H1 (cell line): ENCODE data around the gene UBE4A. TPM values are rescaled to one million over a fixed set of nuclear protein-coding genes. Genes with fewer than 3 reads are reported as not detected.

ENCODE experiments used
- CTCF ChIA-PET: fragments of 300-600 bp; sonication (Branson Sonifier 250); formaldehyde crosslinking; loops from one replicate; lab custom pipeline; 2021; ENCODE audit not compliant: partially characterized antibody; lab: Charles Lee
- POLR2A ChIA-PET: fragments of 300-600 bp; sonication (Branson Sonifier 250); formaldehyde crosslinking; loops from one replicate; lab custom pipeline; 2021; ENCODE audit warnings: inconsistent platforms; ENCODE audit not compliant: partially characterized antibody; lab: Charles Lee
- DNase-seq, 2 experiments: peaks; one replicate each; pipeline versions ENCODE4 v3.0.0 to v3.0.0-alpha.2; 2010 to 2022; ENCODE audit warnings: low spot score in 2 of 2, low read depth in 1 of 2, mixed read lengths in 1 of 2
- FAIRE-seq: peaks from 2 replicates; lab custom pipeline; 2011; peaks lifted over from hg19 to GRCh38; lab: Jason Lieb, UNC
- H2AFZ ChIP-seq: 2 replicates; pipeline ENCODE4 v1.8.1; 2012; ENCODE audit warnings: low read length, inconsistent platforms
- H2AK5ac ChIP-seq: 2 replicates; pipeline ENCODE4 v1.6.1; 2013; ENCODE audit warnings: low read depth, low read length
- H2BK120ac ChIP-seq: replicated peaks from 2 replicates; pipeline ENCODE3; 2013; ENCODE audit warnings: low read depth, low read length, inconsistent platforms
- H2BK12ac ChIP-seq: 2 replicates; pipeline ENCODE4 v1.6.1; 2013; ENCODE audit warnings: low read depth, low read length
- H2BK15ac ChIP-seq: 2 replicates; pipeline ENCODE4 v1.6.1; 2013; ENCODE audit warnings: low read length
- H2BK20ac ChIP-seq: 2 replicates; pipeline ENCODE4 v1.6.1; 2013; ENCODE audit warnings: low read length
- H2BK5ac ChIP-seq: 2 replicates; pipeline ENCODE4 v1.6.1; 2013; ENCODE audit warnings: low read depth, low read length
- H3K14ac ChIP-seq: 2 replicates; pipeline ENCODE4 v1.6.1; 2013; ENCODE audit warnings: inconsistent platforms; ENCODE audit not compliant: insufficient read length
- H3K18ac ChIP-seq: 2 replicates; pipeline ENCODE4 v1.6.1; 2013; ENCODE audit warnings: low read length; ENCODE audit errors: extremely low read depth
- H3K23ac ChIP-seq: 2 replicates; pipeline ENCODE4 v1.6.1; 2013; ENCODE audit warnings: inconsistent platforms; ENCODE audit not compliant: insufficient read length
- H3K23me2 ChIP-seq: 2 replicates; pipeline ENCODE4 v1.6.1; 2013; ENCODE audit warnings: low read depth, low read length
- H3K27ac ChIP-seq: 2 replicates; pipeline ENCODE4 v1.6.1; 2011; ENCODE audit warnings: low read depth, low read length, inconsistent platforms
- H3K27me3 ChIP-seq, 4 experiments: replicated peaks in 1 of 4; 1 replicate in 1 of 4; 2 replicates in 3 of 4; pipeline versions ENCODE4 v1.6.1 to v1.8.1; 2011 to 2013; ENCODE audit warnings: low read length in 3 of 4, mild to moderate bottlenecking in 3 of 4, inconsistent platforms in 2 of 4, mixed read lengths in 2 of 4, moderate library complexity in 1 of 4; ENCODE audit not compliant: control insufficient read depth in 3 of 4, insufficient read depth in 3 of 4; ENCODE audit errors: extremely low read depth in 1 of 4
- H3K36me3 ChIP-seq, 4 experiments: 2 replicates each; pipeline versions ENCODE4 v1.6.1 to v1.8.1; 2011 to 2013; ENCODE audit warnings: mild to moderate bottlenecking in 4 of 4, low read length in 3 of 4, moderate library complexity in 2 of 4, control low read depth in 1 of 4, inconsistent platforms in 1 of 4; ENCODE audit not compliant: insufficient read depth in 4 of 4, control insufficient read depth in 2 of 4
- H3K4ac ChIP-seq: replicated peaks from 2 replicates; pipeline ENCODE3; 2013; ENCODE audit warnings: low read length, low read depth, mixed read lengths, inconsistent platforms; ENCODE audit not compliant: insufficient read length
- H3K4me1 ChIP-seq, 4 experiments: replicated peaks in 1 of 4; 1 replicate in 1 of 4; 2 replicates in 3 of 4; pipeline versions ENCODE4 v1.6.1 to v1.8.1; 2011 to 2013; ENCODE audit warnings: low read length in 3 of 4, inconsistent platforms in 2 of 4, mixed read lengths in 1 of 4; ENCODE audit not compliant: insufficient read depth in 4 of 4, control insufficient read depth in 3 of 4
- H3K4me2 ChIP-seq, 2 experiments: 2 replicates each; pipeline versions ENCODE4 v1.6.1 to v1.8.1; 2011 to 2013; ENCODE audit warnings: low read depth in 2 of 2, low read length in 2 of 2, control low read depth in 1 of 2, inconsistent platforms in 1 of 2, mild to moderate bottlenecking in 1 of 2; ENCODE audit not compliant: insufficient read depth in 1 of 2
- H3K4me3 ChIP-seq, 4 experiments: fragments of 200-600, 300-600 bp in 1 of 4; sonication (generic), shearing (Covaris generic), sonication (Bioruptor Twin) in 1 of 4; 2 replicates each; pipeline versions ENCODE4 v1.5.1 to v1.8.1; 2011 to 2016; ENCODE audit warnings: low read length in 4 of 4, low read depth in 3 of 4, control low read depth in 2 of 4, inconsistent platforms in 2 of 4, mild to moderate bottlenecking in 2 of 4, mixed read lengths in 1 of 4, moderate library complexity in 1 of 4; ENCODE audit not compliant: insufficient read depth in 2 of 4; ENCODE audit errors: extremely low read depth in 1 of 4
- H3K56ac ChIP-seq: replicated peaks from 2 replicates; pipeline ENCODE3; 2013; ENCODE audit warnings: low read depth, mild to moderate bottlenecking, mixed read lengths, low read length, inconsistent platforms; ENCODE audit not compliant: insufficient read length
- H3K79me1 ChIP-seq: 2 replicates; pipeline ENCODE4 v1.6.1; 2013; ENCODE audit warnings: low read depth, low read length, control low read depth
- H3K79me2 ChIP-seq, 2 experiments: 2 replicates each; pipeline versions ENCODE4 v1.6.1 to v1.8.1; 2012 to 2013; ENCODE audit warnings: low read length in 2 of 2, mild to moderate bottlenecking in 2 of 2, inconsistent platforms in 1 of 2; ENCODE audit not compliant: insufficient read depth in 2 of 2, control insufficient read depth in 1 of 2
- H3K9ac ChIP-seq, 4 experiments: replicated peaks in 1 of 4; 1 replicate in 1 of 4; 2 replicates in 3 of 4; pipeline versions ENCODE4 v1.6.1 to v1.8.1; 2011 to 2013; ENCODE audit warnings: low read depth in 3 of 4, low read length in 3 of 4, control low read depth in 2 of 4, mild to moderate bottlenecking in 2 of 4, moderate library complexity in 2 of 4, inconsistent platforms in 1 of 4; ENCODE audit errors: extremely low read depth in 1 of 4
- H3K9me3 ChIP-seq, 2 experiments: 2 replicates each; pipeline versions ENCODE4 v1.6.1 to v1.8.1; 2012 to 2013; ENCODE audit warnings: mild to moderate bottlenecking in 2 of 2, moderate library complexity in 2 of 2, control low read depth in 1 of 2, inconsistent platforms in 1 of 2, low read depth in 1 of 2, low read length in 1 of 2, mixed read lengths in 1 of 2; ENCODE audit not compliant: insufficient read depth in 2 of 2
- H4K20me1 ChIP-seq, 2 experiments: replicated peaks in 1 of 2; 2 replicates each; pipeline versions ENCODE3 to v1.8.1; 2011 to 2013; ENCODE audit warnings: inconsistent platforms in 2 of 2, low read length in 2 of 2, mild to moderate bottlenecking in 1 of 2; ENCODE audit not compliant: insufficient read depth in 2 of 2, control insufficient read depth in 1 of 2
- H4K5ac ChIP-seq: 2 replicates; pipeline ENCODE4 v1.6.1; 2013; ENCODE audit warnings: low read length, low read depth, mixed read lengths, inconsistent platforms; ENCODE audit not compliant: insufficient read length
- H4K8ac ChIP-seq: 2 replicates; pipeline ENCODE4 v1.8.0; 2013; ENCODE audit warnings: mild to moderate bottlenecking, moderate library complexity, low read length, inconsistent platforms; ENCODE audit not compliant: insufficient read depth; ENCODE audit errors: extremely low read depth
- H4K91ac ChIP-seq: replicated peaks from 2 replicates; pipeline ENCODE3; 2013; ENCODE audit warnings: low read length, mixed read lengths, inconsistent platforms; ENCODE audit not compliant: insufficient read length
- BRCA1 ChIP-seq: IDR thresholded peaks from 2 replicates; pipeline ENCODE4 v1.6.1; 2012; ENCODE audit warnings: low read depth, low read length, improper control_type of control experiment
- CEBPB ChIP-seq: IDR thresholded peaks from 2 replicates; pipeline ENCODE4 v1.6.1; 2012; ENCODE audit warnings: low read depth, low read length
- CHD1 ChIP-seq: IDR thresholded peaks from 2 replicates; pipeline ENCODE4 v1.6.1; 2012; ENCODE audit warnings: low read depth, low read length, improper control_type of control experiment
- CHD2 ChIP-seq: IDR thresholded peaks from 2 replicates; pipeline ENCODE4 v1.6.1; 2012; ENCODE audit warnings: low read length, improper control_type of control experiment
- GABPA ChIP-seq: IDR thresholded peaks from 2 replicates; pipeline ENCODE4 v1.6.1; 2011; ENCODE audit warnings: mild to moderate bottlenecking, low read length, moderate library complexity, borderline replicate concordance; ENCODE audit not compliant: insufficient read depth
- HDAC2 ChIP-seq, 2 experiments: fragments of 300-600 bp in 1 of 2; sonication (generic) in 1 of 2; IDR thresholded peaks; 2 replicates each; pipeline ENCODE4 v1.6.1; 2011 to 2012; ENCODE audit warnings: low read depth in 2 of 2, low read length in 2 of 2, mild to moderate bottlenecking in 2 of 2, moderate library complexity in 2 of 2, borderline replicate concordance in 1 of 2, inconsistent platforms in 1 of 2
- HDAC6 ChIP-seq: IDR thresholded peaks from one replicate; pipeline ENCODE4 v1.7.1; 2012; ENCODE audit warnings: low read depth, mild to moderate bottlenecking, inconsistent platforms, low read length, moderate library complexity
- KDM5A ChIP-seq: fragments of 200-600 bp; IDR thresholded peaks from 2 replicates; pipeline ENCODE4 v1.7.1; 2012; ENCODE audit warnings: mild to moderate bottlenecking, low read length, inconsistent platforms, mixed read lengths
- RBBP5 ChIP-seq: IDR thresholded peaks from 2 replicates; pipeline ENCODE4 v1.7.1; 2012; ENCODE audit warnings: low read depth, mild to moderate bottlenecking, inconsistent platforms, low read length, moderate library complexity, borderline replicate concordance
- RFX5 ChIP-seq: IDR thresholded peaks from 2 replicates; pipeline ENCODE4 v1.6.1; 2011; ENCODE audit warnings: low read depth, low read length, improper control_type of control experiment, borderline replicate concordance
- RNF2 ChIP-seq: fragments of 200-900, 300-1000 bp; sonication (generic); IDR thresholded peaks from 2 replicates; pipeline ENCODE4 v1.7.1; 2016; ENCODE audit warnings: borderline replicate concordance, low read depth, mild to moderate bottlenecking, antibody characterized with exemption, low read length; ENCODE audit not compliant: poor library complexity, severe bottlenecking; ENCODE audit errors: missing control alignments
- RXRA ChIP-seq: IDR thresholded peaks from 2 replicates; pipeline ENCODE4 v1.6.1; 2011; ENCODE audit warnings: low read depth, mild to moderate bottlenecking, low read length, moderate library complexity; ENCODE audit not compliant: insufficient read depth
- TAF1 ChIP-seq: IDR thresholded peaks from 2 replicates; pipeline ENCODE4 v1.6.1; 2011; ENCODE audit warnings: mild to moderate bottlenecking, low read depth, low read length
- YY1 ChIP-seq: IDR thresholded peaks from 2 replicates; pipeline ENCODE4 v1.6.1; 2011; ENCODE audit warnings: low read depth, mild to moderate bottlenecking, low read length
- WGBS, 2 experiments: shearing (Covaris generic) in 1 of 2; methylation state at CpG; one replicate each; pipeline versions ENCODE4 v1.1.6 to v1.1.7; 2013 to 2015; ENCODE audit warnings: low lambda C conversion rate in 2 of 2, mixed read lengths in 2 of 2, inconsistent platforms in 1 of 2, low coverage in 1 of 2, missing lambda C conversion rate in 1 of 2; ENCODE audit not compliant: insufficient replicate concordance in 2 of 2, insufficient coverage in 1 of 2, insufficient read length in 1 of 2; ENCODE audit errors: extremely low coverage in 1 of 2, missing lambda C conversion rate in 1 of 2; 5-methylcytosine and 5-hydroxymethylcytosine counted together
- polyA plus RNA-seq, 7 experiments: library from polyadenylated mRNA; depleted of rRNA in 3 of 7; stranded (reverse) in 5 of 7; unstranded in 2 of 7; fragments of >200 nt in 5 of 7; fragments of 200-250 nt in 2 of 7; gene quantifications; 1 replicate in 5 of 7; 2 replicates in 1 of 7; 4 replicates in 1 of 7; pipeline versions ENCODE4 v1.2.1 to v1.2.3, GENCODE V29; 2011 to 2013; ENCODE audit warnings: missing spikeins in 2 of 7, mixed read lengths in 2 of 7
- total RNA-seq: library from RNA; stranded (reverse); fragmentation: NEBNext Ultra II Directional; extraction: Animal tissue kit (Norgen Biotek cat#: 25700); gene quantifications from 2 replicates; pipeline ENCODE4 v1.2.1, GENCODE V29; 2021

Gene UBE4A
- total and polyA plus RNA-seq, 2 of the 8 experiments (the other 6 are each of a cell fraction or from before 2014, with no cell fraction given) = 11.3 to 34.5 TPM

DNA sequence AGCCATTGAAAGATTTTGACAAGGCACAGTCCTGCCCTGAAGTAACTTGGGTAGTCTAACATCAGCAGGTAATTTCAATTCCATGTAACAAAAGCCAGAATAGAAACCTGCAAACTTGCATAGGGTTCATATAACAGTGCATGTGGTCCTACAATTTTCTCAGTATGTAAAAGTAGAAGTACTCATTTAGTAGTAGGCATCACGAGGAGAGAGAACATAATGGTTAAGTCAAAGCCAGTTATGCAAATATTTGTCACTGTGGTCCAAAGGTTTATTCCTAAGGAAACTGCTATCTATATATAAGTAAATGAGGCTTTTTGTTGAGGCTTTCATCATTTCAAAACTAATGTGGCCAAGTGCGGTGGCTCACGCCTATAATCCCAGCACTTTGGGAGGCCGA is 52.1 kb downstream of the UBE4A start:
- Histone ChIP-seq H3K23me2 (no peaks in the 10 kb centered on the region), H2BK120ac (no peak overlapping the region), H3K4ac (no peak overlapping the region), H2BK20ac (no peak overlapping the region), H3K9ac (no peak overlapping the region), H4K8ac (no peak overlapping the region), H2BK5ac (no peak overlapping the region), H3K23ac (no peak overlapping the region), H4K91ac (no peak overlapping the region), H3K36me3 (peaks cover 6 to 28% (median 9%) of the 10 kb centered on the region in 4 experiments), H3K79me2 (peaks cover 3 to 14% of the 10 kb centered on the region in 2 experiments; a peak in 3 of 4 replicates), H3K18ac (no peak overlapping the region), H3K27ac (no peak overlapping the region), H3K4me1 (peaks cover 0 to 4% (median 2%) of the 10 kb centered on the region in 4 experiments; a peak in 3 of 7 replicates), H3K9me3 (no peaks in the 10 kb centered on the region), H2BK15ac (no peak overlapping the region), H3K4me2 (no peak overlapping the region), H3K14ac (no peak overlapping the region), H2BK12ac (no peak overlapping the region), H3K56ac (no peak overlapping the region), H3K79me1 (no peaks in the 10 kb centered on the region), H3K27me3 (no peaks in the 10 kb centered on the region), H4K20me1 (peaks cover 2% of the 10 kb centered on the region in 2 experiments), H2AK5ac (no peak overlapping the region), H4K5ac (no peak overlapping the region), H2AFZ (no peak overlapping the region), H3K4me3 (no peak overlapping the region)
- POLR2A ChIA-PET = interaction anchor here (0.8 to 2.4 kb wide), 4 partner anchors 9 to 24 kb away, joined by 3 to 13 read pairs (median 4); partner anchors contain the start of gene KMT2A
- CTCF ChIA-PET = no interaction called here
- 96% methylated on average over 4 of the region's 4 CpGs; no CpG with 5 or more reads in 1 of the 2 experiments for WGBS, 2 experiments
- DNase-seq (no peak), FAIRE-seq (no peak)
- TF ChIP-seq RXRA (no peak), RNF2 (no peak), BRCA1 (no peak), YY1 (no peak), HDAC2 (IDR thresholded peaks at IDR 0.05; ENCODE audit: borderline replicate concordance in 1 of 2, low read depth in 2 of 2, low read length in 2 of 2) (no peak), GABPA (no peak), TAF1 (no peak), RFX5 (no peak), CHD1 (no peak), CEBPB (no peak), CHD2 (no peak), HDAC6 (no peak), RBBP5 (no peak), KDM5A (no peak)
